Peyer's patch (tissue), 4 donors: ENCODE measurements around the gene CNTRL. TPM values are rescaled to one million over a fixed set of nuclear protein-coding genes. Genes with fewer than 3 reads are reported as not detected.

ENCODE experiments used
- DNase-seq, 3 donors: peaks; one replicate each; pipeline ENCODE4 v3.0.0-alpha.2; 2017 to 2019
- H3K27ac ChIP-seq, 4 donors: fragments of 200-600 bp; sonication (generic); one replicate each; pipeline ENCODE4 v1.5.1; 2016 to 2019
- H3K27me3 ChIP-seq, 2 donors: fragments of 200-600 bp; sonication (generic); one replicate each; pipeline ENCODE4 v1.5.1; 2019
- H3K36me3 ChIP-seq, 3 donors: fragments of 200-600 bp; sonication (generic); one replicate each; pipeline ENCODE4 v1.5.1; 2016 to 2019
- H3K4me1 ChIP-seq, 4 donors: fragments of 200-600 bp; sonication (generic); one replicate each; pipeline ENCODE4 v1.5.1; 2016 to 2019
- H3K4me3 ChIP-seq, 4 donors: fragments of 200-600 bp; sonication (generic); 1 replicate in 3 of 4; 2 replicates in 1 of 4; pipeline ENCODE4 v1.5.1; 2016 to 2019; ENCODE audit warnings: mild to moderate bottlenecking in 1 of 4
- H3K9me3 ChIP-seq, 4 donors: fragments of 200-600 bp; sonication (generic); one replicate each; pipeline ENCODE4 v1.5.1; 2016 to 2019; ENCODE audit warnings: mild to moderate bottlenecking in 1 of 4
- POLR2A ChIP-seq, 2 donors: fragments of 450-650 bp; IDR thresholded peaks; one replicate each; pipeline ENCODE4 v1.5.1; 2017; ENCODE audit warnings: antibody characterized with exemption in 2 of 2, mild to moderate bottlenecking in 2 of 2, moderate library complexity in 2 of 2
- total RNA-seq, 4 donors: library from RNA; depleted of rRNA; stranded (reverse); fragments of >200 nt; gene quantifications; one replicate each; pipeline ENCODE4 v1.1.0, GENCODE V29; 2016
- TF ChIP-seq, protein P1 (sequence below), 6 experiments: fragments of 450-650 bp in 4 of 6; fragments of 200-600 bp in 2 of 6; sonication (generic) in 1 of 6; IDR thresholded peaks; one replicate each; pipeline ENCODE4 v1.5.1; 2017 to 2019; ENCODE audit warnings: antibody characterized with exemption in 6 of 6, mild to moderate bottlenecking in 3 of 6, moderate library complexity in 1 of 6

The CNTRL gene
- total RNA-seq, 4 donors from 2014 or later = 5.1 to 113 (median 13.7) TPM

- no peak overlapping the region for H3K27ac ChIP-seq
- peaks cover 0 to 50% (median 0%) of the 10 kb centered on the region in 3 donors for H3K36me3 ChIP-seq
- TF ChIP-seq, protein P1, sequence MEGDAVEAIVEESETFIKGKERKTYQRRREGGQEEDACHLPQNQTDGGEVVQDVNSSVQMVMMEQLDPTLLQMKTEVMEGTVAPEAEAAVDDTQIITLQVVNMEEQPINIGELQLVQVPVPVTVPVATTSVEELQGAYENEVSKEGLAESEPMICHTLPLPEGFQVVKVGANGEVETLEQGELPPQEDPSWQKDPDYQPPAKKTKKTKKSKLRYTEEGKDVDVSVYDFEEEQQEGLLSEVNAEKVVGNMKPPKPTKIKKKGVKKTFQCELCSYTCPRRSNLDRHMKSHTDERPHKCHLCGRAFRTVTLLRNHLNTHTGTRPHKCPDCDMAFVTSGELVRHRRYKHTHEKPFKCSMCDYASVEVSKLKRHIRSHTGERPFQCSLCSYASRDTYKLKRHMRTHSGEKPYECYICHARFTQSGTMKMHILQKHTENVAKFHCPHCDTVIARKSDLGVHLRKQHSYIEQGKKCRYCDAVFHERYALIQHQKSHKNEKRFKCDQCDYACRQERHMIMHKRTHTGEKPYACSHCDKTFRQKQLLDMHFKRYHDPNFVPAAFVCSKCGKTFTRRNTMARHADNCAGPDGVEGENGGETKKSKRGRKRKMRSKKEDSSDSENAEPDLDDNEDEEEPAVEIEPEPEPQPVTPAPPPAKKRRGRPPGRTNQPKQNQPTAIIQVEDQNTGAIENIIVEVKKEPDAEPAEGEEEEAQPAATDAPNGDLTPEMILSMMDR (IDR thresholded peaks at IDR 0.05) = no peak
- no peak for TF ChIP-seq POLR2A (IDR thresholded peaks at IDR 0.05)
- H3K4me3 ChIP-seq = no peak overlapping the region
- H3K4me1 ChIP-seq = no peaks in the 10 kb centered on the region
- H3K9me3 ChIP-seq = no peaks in the 10 kb centered on the region
- H3K27me3 ChIP-seq = no peaks in the 10 kb centered on the region
- no peak for DNase-seq
Measured at GRCh38 chr9:121150188-121150587, 75.4 kb downstream of the CNTRL start.

DNA sequence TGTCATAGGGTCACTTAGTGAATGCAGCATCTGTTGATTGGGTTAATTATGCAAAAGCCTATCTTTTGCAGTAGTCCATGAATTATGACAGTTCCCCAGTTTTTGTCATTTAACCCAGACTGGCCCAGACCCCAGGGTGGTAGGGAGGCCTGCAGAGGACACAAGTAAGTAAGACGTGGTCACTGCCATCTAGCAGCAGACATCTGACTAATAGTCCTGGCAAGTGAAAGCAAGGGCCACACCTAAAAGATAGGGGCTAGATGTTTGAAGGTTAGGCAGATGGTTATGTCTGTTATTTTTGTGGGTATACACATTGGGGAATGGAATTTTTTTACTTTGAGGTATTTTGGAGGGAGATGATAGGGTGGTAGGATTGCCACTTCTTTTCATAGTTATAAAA, 78.9 kb downstream of the CNTRL start:
- Histone ChIP-seq H3K4me3 (no peak overlapping the region), H3K36me3 (peaks cover 0 to 42% (median 0%) of the 10 kb centered on the region in 3 donors), H3K27ac (no peak overlapping the region), H3K27me3 (no peaks in the 10 kb centered on the region), H3K9me3 (no peaks in the 10 kb centered on the region), H3K4me1 (no peaks in the 10 kb centered on the region)
- DNase-seq = no peak
- no peak for TF ChIP-seq POLR2A (IDR thresholded peaks at IDR 0.05)

GRCh38 chr9:121154782-121155181, 80.0 kb downstream of the CNTRL start:
- DNase-seq = no peak
- Histone ChIP-seq H3K27ac (no peak overlapping the region), H3K36me3 (peaks cover 0 to 35% (median 0%) of the 10 kb centered on the region in 3 donors), H3K9me3 (no peaks in the 10 kb centered on the region), H3K4me3 (no peak overlapping the region), H3K4me1 (no peaks in the 10 kb centered on the region), H3K27me3 (no peaks in the 10 kb centered on the region)
- TF ChIP-seq, protein P1 (IDR thresholded peaks at IDR 0.05) = no peak
- no peak for TF ChIP-seq POLR2A (IDR thresholded peaks at IDR 0.05)

GRCh38 chr9:121156263-121156731, 81.5 kb downstream of the CNTRL start:
- peak in 1 of 3 donors; percentile 25 for DNase-seq
- H3K36me3 ChIP-seq = peaks cover 0 to 32% (median 0%) of the 10 kb centered on the region in 3 donors

GRCh38 chr9:121157939-121158338, 83.2 kb downstream of the CNTRL start:
- Histone ChIP-seq H3K9me3 (no peaks in the 10 kb centered on the region), H3K27ac (no peak overlapping the region), H3K4me3 (no peak overlapping the region), H3K4me1 (peaks cover 0 to 6% (median 2%) of the 10 kb centered on the region in 4 donors), H3K36me3 (peaks cover 0 to 43% (median 0%) of the 10 kb centered on the region in 3 donors), H3K27me3 (no peaks in the 10 kb centered on the region)
- TF ChIP-seq, protein P1 (IDR thresholded peaks at IDR 0.05) = no peak
- DNase-seq = no peak

More at GRCh38 chr9:121156263-121156731, 81.5 kb downstream of the CNTRL start:
- Histone ChIP-seq H3K9me3 (no peaks in the 10 kb centered on the region), H3K4me1 (peaks cover 0 to 6% (median 2%) of the 10 kb centered on the region in 4 donors), H3K27me3 (no peaks in the 10 kb centered on the region), H3K4me3 (no peak overlapping the region), H3K27ac (peak overlapping the region in 1 of 4 donors; percentile 59)
- no peak for TF ChIP-seq POLR2A (IDR thresholded peaks at IDR 0.05)
- TF ChIP-seq, protein P1 (IDR thresholded peaks at IDR 0.05) = no peak

DNA sequence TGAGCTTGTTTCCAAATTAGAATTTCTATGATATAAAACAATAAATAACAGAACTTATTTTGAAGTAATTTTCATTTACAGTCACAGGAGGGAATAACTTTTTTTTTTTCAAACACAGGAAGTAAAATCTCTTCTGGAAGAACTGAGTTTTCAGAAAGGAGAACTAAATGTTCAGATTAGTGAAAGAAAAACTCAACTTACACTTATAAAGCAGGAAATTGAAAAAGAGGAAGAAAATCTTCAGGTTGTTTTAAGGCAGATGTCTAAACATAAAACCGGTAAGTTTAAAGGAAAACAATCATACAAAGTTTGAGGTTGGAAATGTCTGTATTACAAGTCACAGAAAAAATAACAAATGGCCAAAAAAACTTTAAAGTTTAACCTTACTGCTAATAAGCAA, 85.3 kb downstream of the CNTRL start:
- Histone ChIP-seq H3K4me1 (peaks cover 0 to 6% (median 2%) of the 10 kb centered on the region in 4 donors), H3K4me3 (no peak overlapping the region), H3K27ac (peak overlapping the region in 1 of 4 donors; percentile 69), H3K27me3 (no peaks in the 10 kb centered on the region), H3K9me3 (no peaks in the 10 kb centered on the region), H3K36me3 (peaks cover 0 to 39% (median 0%) of the 10 kb centered on the region in 3 donors)
- TF ChIP-seq POLR2A (IDR thresholded peaks at IDR 0.05) = no peak
- TF ChIP-seq, protein P1 (IDR thresholded peaks at IDR 0.05) = no peak
- no peak for DNase-seq
